Measurements from ENCODE around the gene CRYGS.

- no peak for TF ChIP-seq POLR2A (IDR thresholded peaks at IDR 0.05)
- no peak for TF ChIP-seq CTCF (IDR thresholded peaks at IDR 0.05)
These were observed 7.2 kb upstream of the CRYGS start for GRCh38 chr3:186551387-186551786.

All from thyroid gland (tissue), 4 donors.